Measurements from ENCODE around the gene GALNT14. TPM values are rescaled to one million over a fixed set of nuclear protein-coding genes. Genes with fewer than 3 reads are reported as not detected.

GALNT14 gene
- total and polyA plus RNA-seq, 2 of the 8 experiments (the other 6 are each of a cell fraction or from before 2014, with no cell fraction given) = 13.0 to 13.7 TPM

GRCh38 chr2:30966786-30967185 is 171.5 kb downstream of the GALNT14 start:
- H3K23ac ChIP-seq (ENCODE audit: insufficient read length) = no peak overlapping the region
- TF ChIP-seq POU5F1 (IDR thresholded peaks at IDR 0.05; ENCODE audit: low read depth, low read length) = no peak
- no peak for TF ChIP-seq GTF2F1 (IDR thresholded peaks at IDR 0.05; ENCODE audit: borderline replicate concordance, low read depth, low read length)
- no peak for TF ChIP-seq GABPA (IDR thresholded peaks at IDR 0.05; ENCODE audit: borderline replicate concordance, insufficient read depth, low read length)
- no peak for TF ChIP-seq EP300 (IDR thresholded peaks at IDR 0.05; ENCODE audit: borderline replicate concordance in 1 of 2, low read depth in 2 of 2, low read length in 2 of 2)
- TF ChIP-seq NRF1 (IDR thresholded peaks at IDR 0.05; ENCODE audit: low read depth, low read length) = no peak
- TF ChIP-seq HDAC2 (IDR thresholded peaks at IDR 0.05; ENCODE audit: borderline replicate concordance in 1 of 2, low read depth in 2 of 2, low read length in 2 of 2) = no peak
- no peak for TF ChIP-seq HDAC6 (IDR thresholded peaks at IDR 0.05; ENCODE audit: low read depth, low read length)
- TF ChIP-seq CREB1 (IDR thresholded peaks at IDR 0.05) = no peak
- no peak for TF ChIP-seq SIN3A (conservative IDR thresholded peaks at IDR 0.05 in 1 of 2, IDR thresholded peaks at IDR 0.05 in 1 of 2; ENCODE audit: low read depth in 1 of 2, low read length in 2 of 2)
- no peak for TF ChIP-seq CTBP2 (IDR thresholded peaks at IDR 0.05; ENCODE audit: borderline replicate concordance, insufficient read depth, insufficient read length, low read length)
- TF ChIP-seq TEAD4 (IDR thresholded peaks at IDR 0.05; ENCODE audit: low read depth, low read length) = no peak
- TF ChIP-seq JUND (IDR thresholded peaks at IDR 0.05; ENCODE audit: low read length) = no peak
- TF ChIP-seq SUZ12 (IDR thresholded peaks at IDR 0.05; ENCODE audit: low read length) = no peak
- no peak for TF ChIP-seq CHD2 (IDR thresholded peaks at IDR 0.05; ENCODE audit: low read length)

More at GRCh38 chr2:30966786-30967185, 171.5 kb downstream of the GALNT14 start:
- FAIRE-seq = no peak
- CTCF ChIA-PET (ENCODE audit: partially characterized antibody) = interaction anchor here (1.1 kb wide), 1 partner anchor 250 kb away, joined by 3 read pairs; no protein-coding TSS in a partner anchor
- Histone ChIP-seq H2BK15ac (ENCODE audit: low read length) (no peak overlapping the region), H2BK5ac (ENCODE audit: low read depth, low read length) (no peak overlapping the region), H3K56ac (replicated peaks; ENCODE audit: insufficient read length, low read depth, low read length) (no peak overlapping the region), H3K79me2 (ENCODE audit: control insufficient read depth in 1 of 2, insufficient read depth in 2 of 2, low read length in 2 of 2) (no peaks in the 10 kb centered on the region), H3K27me3 (replicated peaks in 1 of 4; ENCODE audit: control insufficient read depth in 3 of 4, extremely low read depth in 1 of 4, insufficient read depth in 3 of 4, low read length in 3 of 4) (no peaks in the 10 kb centered on the region), H2AFZ (ENCODE audit: low read length) (no peak overlapping the region), H3K9ac (replicated peaks in 1 of 4; ENCODE audit: extremely low read depth in 1 of 4, low read depth in 3 of 4, low read length in 3 of 4) (no peak overlapping the region), H3K18ac (ENCODE audit: extremely low read depth, low read length) (no peak overlapping the region), H2BK20ac (ENCODE audit: low read length) (no peak overlapping the region), H3K4me2 (ENCODE audit: insufficient read depth in 1 of 2, low read depth in 2 of 2, low read length in 2 of 2) (no peak overlapping the region), H3K27ac (ENCODE audit: low read depth, low read length) (no peak overlapping the region), H3K79me1 (ENCODE audit: low read depth, low read length) (no peaks in the 10 kb centered on the region), H3K23me2 (ENCODE audit: low read depth, low read length) (no peaks in the 10 kb centered on the region), H4K5ac (ENCODE audit: insufficient read length, low read depth, low read length) (no peak overlapping the region), H2BK120ac (replicated peaks; ENCODE audit: low read depth, low read length) (no peak overlapping the region), H3K36me3 (ENCODE audit: control insufficient read depth in 2 of 4, insufficient read depth in 4 of 4, low read length in 3 of 4) (no peaks in the 10 kb centered on the region), H2BK12ac (ENCODE audit: low read depth, low read length) (no peak overlapping the region), H4K20me1 (replicated peaks in 1 of 2; ENCODE audit: control insufficient read depth in 1 of 2, insufficient read depth in 2 of 2, low read length in 2 of 2) (no peaks in the 10 kb centered on the region), H4K91ac (replicated peaks; ENCODE audit: insufficient read length, low read length) (no peak overlapping the region), H3K4me3 (ENCODE audit: extremely low read depth in 1 of 4, insufficient read depth in 2 of 4, low read depth in 3 of 4, low read length in 4 of 4) (no peak overlapping the region), H3K9me3 (ENCODE audit: insufficient read depth in 2 of 2, low read depth in 1 of 2, low read length in 1 of 2) (no peaks in the 10 kb centered on the region), H2AK5ac (ENCODE audit: low read depth, low read length) (no peak overlapping the region), H3K14ac (ENCODE audit: insufficient read length) (no peak overlapping the region), H4K8ac (ENCODE audit: extremely low read depth, insufficient read depth, low read length) (0 out of 2 replicates have a peak overlapping the region, but pooled peaks have one; percentile 29), H3K4me1 (replicated peaks in 1 of 4; ENCODE audit: control insufficient read depth in 3 of 4, insufficient read depth in 4 of 4, low read length in 3 of 4) (no peaks in the 10 kb centered on the region; a peak in 1 of 7 replicates), H3K4ac (replicated peaks; ENCODE audit: insufficient read length, low read depth, low read length) (no peak overlapping the region)
- POLR2A ChIA-PET (ENCODE audit: partially characterized antibody) = no interaction called here
- WGBS, 2 experiments (ENCODE audit: extremely low coverage in 1 of 2, insufficient coverage in 1 of 2, insufficient read length in 1 of 2, insufficient replicate concordance in 2 of 2, low coverage in 1 of 2, low lambda C conversion rate in 2 of 2, missing lambda C conversion rate in 1 of 2) = 86% methylated on average over 4 of the region's 4 CpGs; no CpG with 5 or more reads in 1 of the 2 experiments
- no peak for DNase-seq (ENCODE audit: low read depth in 1 of 2, low spot score in 2 of 2)

All from H1 (cell line).